ENCODE measurements around the gene HNRNPUL1.

DNA sequence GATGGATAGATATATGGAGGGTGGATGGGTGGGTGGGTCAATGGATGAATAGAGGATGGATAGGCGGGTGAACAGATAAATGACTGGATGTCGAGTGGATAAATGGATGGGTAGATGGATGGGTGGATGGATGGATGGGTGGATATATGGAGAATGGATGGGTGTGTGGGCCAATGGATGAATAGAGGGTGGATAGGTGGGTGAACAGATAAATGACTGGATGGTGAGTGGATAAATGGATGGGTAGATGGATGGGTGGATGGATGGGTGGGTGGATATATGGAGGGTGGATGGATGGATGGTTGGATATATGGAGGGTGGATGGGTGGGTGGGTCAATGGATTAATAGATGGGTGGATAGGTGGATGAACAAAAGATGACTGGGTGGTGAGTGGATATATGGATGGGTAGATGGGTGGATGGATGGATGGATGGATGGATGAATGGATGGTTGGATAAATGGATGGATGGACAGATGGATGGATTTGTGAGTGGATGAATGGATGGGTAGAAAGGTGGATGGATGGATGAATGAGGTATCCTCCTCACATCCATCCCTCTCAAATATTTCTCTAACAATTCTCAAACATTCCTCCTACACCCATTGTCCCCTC, 24.1 kb upstream of the HNRNPUL1 start:
- no peak for TF ChIP-seq POLR2AphosphoS5 (IDR thresholded peaks at IDR 0.05; ENCODE audit: insufficient read depth in 1 of 2, low read depth in 1 of 2)
- TF ChIP-seq, protein P1, sequence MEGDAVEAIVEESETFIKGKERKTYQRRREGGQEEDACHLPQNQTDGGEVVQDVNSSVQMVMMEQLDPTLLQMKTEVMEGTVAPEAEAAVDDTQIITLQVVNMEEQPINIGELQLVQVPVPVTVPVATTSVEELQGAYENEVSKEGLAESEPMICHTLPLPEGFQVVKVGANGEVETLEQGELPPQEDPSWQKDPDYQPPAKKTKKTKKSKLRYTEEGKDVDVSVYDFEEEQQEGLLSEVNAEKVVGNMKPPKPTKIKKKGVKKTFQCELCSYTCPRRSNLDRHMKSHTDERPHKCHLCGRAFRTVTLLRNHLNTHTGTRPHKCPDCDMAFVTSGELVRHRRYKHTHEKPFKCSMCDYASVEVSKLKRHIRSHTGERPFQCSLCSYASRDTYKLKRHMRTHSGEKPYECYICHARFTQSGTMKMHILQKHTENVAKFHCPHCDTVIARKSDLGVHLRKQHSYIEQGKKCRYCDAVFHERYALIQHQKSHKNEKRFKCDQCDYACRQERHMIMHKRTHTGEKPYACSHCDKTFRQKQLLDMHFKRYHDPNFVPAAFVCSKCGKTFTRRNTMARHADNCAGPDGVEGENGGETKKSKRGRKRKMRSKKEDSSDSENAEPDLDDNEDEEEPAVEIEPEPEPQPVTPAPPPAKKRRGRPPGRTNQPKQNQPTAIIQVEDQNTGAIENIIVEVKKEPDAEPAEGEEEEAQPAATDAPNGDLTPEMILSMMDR (IDR thresholded peaks at IDR 0.05), result no peak

Measured in vagina (tissue), 2 donors.